ENCODE results near the gene ROGDI. TPM values are rescaled to one million over a fixed set of nuclear protein-coding genes. Genes with fewer than 3 reads are reported as not detected.

The ROGDI gene
- total and polyA plus RNA-seq, 2 of the 13 experiments (the other 11 are each of a cell fraction or from before 2014, with no cell fraction given), result 19.2 to 42.1 TPM

- TF ChIP-seq E2F1 (CRISPR knock-in tag; IDR thresholded peaks at IDR 0.05) (no peak), ATF1 (CRISPR knock-in tag; IDR thresholded peaks at IDR 0.05) (no peak), PHF8 (CRISPR knock-in tag; IDR thresholded peaks at IDR 0.05) (no peak), NFKB2 (CRISPR knock-in tag; IDR thresholded peaks at IDR 0.05; ENCODE audit: borderline replicate concordance) (0 out of 2 replicates have a peak, but pooled peaks have one; percentile 33), RNF219 (CRISPR knock-in tag; IDR thresholded peaks at IDR 0.05) (no peak), SRSF9 (IDR thresholded peaks at IDR 0.05; ENCODE audit: borderline replicate concordance, insufficient read depth, low read depth, low read length, poor library complexity, severe bottlenecking) (no peak), ZNF547 (CRISPR knock-in tag; IDR thresholded peaks at IDR 0.05) (no peak), SP4 (CRISPR knock-in tag; IDR thresholded peaks at IDR 0.05) (0 out of 2 replicates have a peak, but pooled peaks have one; percentile 5), MXD1 (CRISPR knock-in tag; IDR thresholded peaks at IDR 0.05) (0 out of 2 replicates have a peak, but pooled peaks have one; percentile 9), ZNF724P (CRISPR knock-in tag; IDR thresholded peaks at IDR 0.05; ENCODE audit: borderline replicate concordance) (no peak), ZNF275 (CRISPR knock-in tag; IDR thresholded peaks at IDR 0.05; ENCODE audit: borderline replicate concordance) (no peak), XBP1 (CRISPR knock-in tag; IDR thresholded peaks at IDR 0.05) (no peak), ZNF382 (CRISPR knock-in tag; IDR thresholded peaks at IDR 0.05; ENCODE audit: borderline replicate concordance) (no peak), ZNF773 (CRISPR knock-in tag; IDR thresholded peaks at IDR 0.05; ENCODE audit: borderline replicate concordance) (no peak)
Measured at GRCh38 chr16:4801051-4801961, 1.1 kb downstream of the ROGDI start (continued).
